ENCODE results near the gene BCAS2. TPM values are rescaled to one million over a fixed set of nuclear protein-coding genes. Genes with fewer than 3 reads are reported as not detected.

The BCAS2 gene
- total RNA-seq = 32.5 TPM
- long read RNA-seq, transcript BCAS2-201 (7 exons, 1,299 nt) = major isoform, 20 of 22 reads
- long read RNA-seq, partial matches to known transcripts = 1 of 22 reads
- long read RNA-seq, other reads (novel, unspliced or antisense) = 0 of 22 reads

DNA sequence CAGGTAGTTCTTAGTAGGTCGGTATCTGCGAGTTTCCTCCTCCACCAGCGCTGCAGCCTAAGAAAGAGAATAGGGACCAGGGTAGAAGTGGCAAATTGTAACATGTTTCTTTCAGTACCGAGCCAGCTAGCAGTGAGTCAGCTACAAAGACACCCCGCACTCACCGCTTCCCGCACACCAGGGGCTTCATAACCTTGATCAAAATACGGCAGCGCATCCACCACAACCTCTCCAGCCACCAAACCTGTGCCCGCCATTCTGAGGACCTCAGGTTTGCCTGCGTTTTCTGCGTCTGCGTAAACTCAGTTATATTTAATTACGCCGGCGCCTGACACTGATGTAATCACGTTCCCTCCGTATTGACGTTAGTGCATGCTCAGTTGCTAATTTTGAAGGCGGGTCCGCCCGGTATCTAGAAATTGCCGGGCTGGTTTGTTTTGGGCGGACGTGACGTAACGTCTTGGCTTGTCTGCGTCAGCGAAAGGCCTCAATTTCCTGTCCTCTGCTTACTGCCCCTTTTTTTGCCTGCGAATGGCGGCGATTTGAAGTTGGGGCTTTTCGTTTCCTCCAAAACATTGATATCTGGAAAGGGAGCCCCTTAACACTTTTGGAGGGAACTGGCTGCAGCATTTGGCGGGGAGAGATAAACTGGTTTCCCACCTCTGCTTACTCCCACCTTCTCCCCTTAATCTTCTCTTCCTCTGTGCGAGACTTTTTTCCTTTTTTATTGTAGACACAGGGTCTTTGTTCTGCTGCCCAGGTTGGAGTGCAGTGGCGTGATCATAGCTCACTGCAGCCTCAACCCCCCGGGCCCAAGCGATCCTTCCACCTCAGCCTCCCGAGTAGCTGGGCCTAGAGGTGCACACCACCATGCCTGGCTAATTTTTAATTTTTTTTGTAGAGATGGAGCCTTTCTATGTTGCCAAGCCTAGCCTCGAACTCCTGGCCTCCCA, at the start of gene BCAS2:
TSS of gene BCAS2 (minus strand) at position 281 of the 953 bp plus-strand sequence. CDS start at position 257, 24 bp downstream.
- intact Hi-C loops (cut with micrococcal nuclease) = no loop called here
- ATAC-seq (peak; percentile 99), DNase-seq (peak; percentile 95)

GRCh38 chr1:114627107-114627506, 45.7 kb upstream of the BCAS2 start:
- intact Hi-C loops (cut with micrococcal nuclease) = no loop called here
- DNase-seq = no peak
- no peak for ATAC-seq

GRCh38 chr1:114623364-114623763, 41.9 kb upstream of the BCAS2 start:
- intact Hi-C loops (cut with micrococcal nuclease) = no loop called here
- ATAC-seq = no peak
- no peak for DNase-seq

- no peak for ATAC-seq
- DNase-seq = no peak
- intact Hi-C loops (cut with micrococcal nuclease) = no loop called here
Measured at GRCh38 chr1:114620419-114620818, 39.0 kb upstream of the BCAS2 start.

GRCh38 chr1:114618606-114619005, 37.2 kb upstream of the BCAS2 start:
- DNase-seq (no peak), ATAC-seq (no peak)
- intact Hi-C loops (cut with micrococcal nuclease) = no loop called here

- DNase-seq (no peak), ATAC-seq (no peak)
- intact Hi-C loops (cut with micrococcal nuclease) = no loop called here
Measured at GRCh38 chr1:114610546-114611245, 29.3 kb upstream of the BCAS2 start.

DNA sequence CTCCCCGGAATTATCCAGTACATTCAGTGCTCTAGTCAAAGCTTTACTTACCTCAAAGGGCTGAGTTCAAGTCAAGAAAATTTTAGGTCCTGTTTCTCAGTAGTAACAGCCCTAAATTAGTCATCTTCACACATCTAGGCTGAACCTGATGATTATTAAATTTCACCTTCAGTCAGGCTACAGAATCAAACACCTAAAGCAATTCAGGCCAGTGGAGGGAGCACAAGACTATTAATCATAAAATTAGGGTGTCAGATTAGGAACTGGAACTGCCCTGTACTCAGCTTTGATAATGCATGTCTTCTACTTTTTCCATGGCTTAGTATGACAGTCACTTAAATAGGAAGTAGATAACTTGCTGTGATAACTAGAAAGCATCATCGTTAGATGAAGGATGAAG, 28.4 kb upstream of the BCAS2 start:
- ATAC-seq = no peak
- no peak for DNase-seq
- intact Hi-C loops (cut with micrococcal nuclease) = no loop called here

DNA sequence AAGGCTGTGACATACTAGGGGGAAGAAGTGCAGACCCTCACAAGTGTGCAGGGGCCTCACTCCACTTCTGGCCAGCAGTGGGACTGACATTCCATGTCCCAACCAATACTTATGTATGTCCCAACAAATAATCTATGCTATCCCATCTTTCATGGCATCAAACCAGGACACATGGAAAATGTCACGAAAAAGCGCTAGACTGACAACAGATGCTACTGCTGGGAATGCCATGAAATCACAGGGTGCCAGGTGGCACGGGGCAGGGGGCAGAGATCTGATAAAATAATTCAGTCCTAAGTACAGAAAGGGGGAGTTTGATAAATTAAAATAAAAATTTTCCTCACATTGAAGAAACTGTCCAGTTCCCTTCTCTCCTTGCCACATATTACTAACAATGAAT, 27.6 kb upstream of the BCAS2 start:
- no peak for ATAC-seq
- intact Hi-C loops (cut with micrococcal nuclease) = no loop called here
- no peak for DNase-seq

DNA sequence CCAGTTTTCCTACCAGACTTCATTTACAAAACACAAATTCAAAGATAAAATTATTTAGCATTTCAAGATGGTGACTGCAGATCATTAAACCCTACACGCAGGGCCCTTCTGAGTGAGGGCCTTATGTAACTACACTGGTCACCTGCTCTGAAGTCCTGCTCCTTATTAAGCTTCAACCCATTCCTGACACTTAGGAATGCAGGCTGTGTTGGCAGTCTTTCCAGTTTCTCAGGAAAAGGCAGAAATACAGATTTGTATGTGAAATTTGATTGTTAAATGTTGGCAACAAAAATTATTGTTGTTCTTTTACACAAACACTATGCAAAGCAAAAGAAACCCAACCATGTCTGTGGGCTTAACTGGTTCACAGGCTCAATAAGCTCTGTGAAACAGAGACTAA, 25.8 kb upstream of the BCAS2 start:
- intact Hi-C loops (cut with micrococcal nuclease) = no loop called here
- ATAC-seq (no peak), DNase-seq (no peak)

DNA sequence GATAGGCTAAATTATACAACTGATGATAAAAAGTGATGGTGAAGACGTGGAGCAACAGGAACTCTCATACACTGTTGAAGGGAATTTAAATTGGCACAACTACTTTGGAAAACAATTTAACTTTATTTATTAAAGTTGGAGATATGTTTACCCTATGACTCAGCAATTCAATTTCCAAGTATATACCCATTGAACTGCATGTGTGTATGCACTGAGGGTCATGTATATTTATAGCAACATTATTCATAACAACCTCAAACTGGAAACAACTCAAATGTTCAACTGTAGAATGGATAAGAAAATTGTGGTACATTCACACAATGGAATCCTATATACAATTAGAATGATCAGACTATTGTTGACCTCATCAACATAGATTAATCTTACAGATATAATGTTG, 16.5 kb upstream of the BCAS2 start:
- intact Hi-C loops (cut with micrococcal nuclease) = no loop called here
- no peak for ATAC-seq
- no peak for DNase-seq

DNA sequence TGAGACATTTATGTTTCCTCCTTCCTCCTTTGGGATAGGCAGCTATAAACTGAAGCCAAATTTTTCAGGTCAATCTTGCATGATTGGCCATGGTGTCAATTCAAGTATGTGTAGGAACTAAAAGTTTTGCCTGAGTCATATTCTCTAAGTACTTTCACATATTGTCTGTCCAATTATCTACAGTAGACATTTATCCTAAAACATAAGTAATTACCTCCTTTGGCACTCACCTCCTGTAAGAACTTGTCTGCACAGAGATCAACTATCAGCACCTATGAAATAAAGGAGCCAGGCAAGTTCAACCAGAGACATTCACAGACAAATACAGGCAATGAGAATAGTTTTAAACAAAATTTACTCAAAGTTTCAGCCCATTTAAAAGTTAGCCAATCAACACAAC, 14.2 kb upstream of the BCAS2 start:
- DNase-seq (no peak), ATAC-seq (no peak)
- intact Hi-C loops (cut with micrococcal nuclease) = no loop called here

- ATAC-seq = peak; percentile 74
- no peak for DNase-seq
- intact Hi-C loops (cut with micrococcal nuclease) = no loop called here
Measured at GRCh38 chr1:114594046-114594445, 12.6 kb upstream of the BCAS2 start.

- ATAC-seq (peak; percentile 46), DNase-seq (no peak)
- intact Hi-C loops (cut with micrococcal nuclease) = no loop called here
Measured at GRCh38 chr1:114589122-114589521, 7.7 kb upstream of the BCAS2 start.

GRCh38 chr1:114588196-114588689, 6.8 kb upstream of the BCAS2 start:
- peak; percentile 81 for ATAC-seq
- intact Hi-C loops (cut with micrococcal nuclease) = no loop called here

DNA sequence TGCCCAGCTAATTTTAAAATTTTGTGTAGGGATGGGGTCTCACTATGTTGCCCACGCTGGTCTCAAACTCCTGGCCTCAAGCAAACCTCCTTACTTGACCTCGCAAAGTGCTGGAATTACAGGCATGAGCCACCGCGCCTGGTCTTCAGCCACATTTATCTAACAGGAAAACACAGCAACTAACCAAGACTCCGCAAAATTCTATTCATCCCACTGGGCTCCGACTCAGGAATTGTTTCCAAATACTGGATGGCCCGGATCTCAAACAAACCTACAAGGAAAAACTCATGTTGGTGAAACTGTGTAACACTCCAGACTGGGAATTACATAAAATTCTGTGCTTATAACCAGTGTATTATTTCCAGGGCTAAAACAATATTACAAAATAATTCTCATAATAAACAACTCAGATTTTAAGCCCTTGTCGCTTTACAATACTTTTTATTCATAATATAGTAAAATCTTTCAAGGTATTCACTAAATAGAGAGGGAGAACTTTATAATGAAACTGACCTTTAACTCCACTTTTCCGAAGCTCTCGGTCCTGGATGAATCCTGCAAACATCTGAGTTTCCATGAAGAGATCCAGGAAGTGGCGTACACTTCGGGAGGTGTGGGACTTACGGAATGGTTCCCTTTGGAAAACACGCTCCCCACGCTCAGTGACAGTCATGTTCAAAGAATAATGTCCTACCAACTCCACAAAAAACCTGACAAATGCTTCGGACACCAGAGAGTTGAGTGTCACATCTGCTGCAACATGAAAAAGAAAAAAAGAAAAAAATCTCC, 6.0 kb upstream of the BCAS2 start:
- ATAC-seq = no peak
- intact Hi-C loops (cut with micrococcal nuclease) = no loop called here

More at GRCh38 chr1:114588196-114588689, 6.8 kb upstream of the BCAS2 start:
- DNase-seq = no peak

GRCh38 chr1:114586513-114587047, 5.2 kb upstream of the BCAS2 start:
- ATAC-seq (no peak), DNase-seq (no peak)
- intact Hi-C loops (cut with micrococcal nuclease) = no loop called here

More for the DNA sequence above, 6.0 kb upstream of the BCAS2 start:
- DNase-seq = no peak

GRCh38 chr1:114585231-114585630, 3.8 kb upstream of the BCAS2 start:
- DNase-seq (no peak), ATAC-seq (no peak)
- intact Hi-C loops (cut with micrococcal nuclease) = no loop called here

GRCh38 chr1:114574365-114574764, 7.0 kb downstream of the BCAS2 start:
- intact Hi-C loops (cut with micrococcal nuclease) = no loop called here
- ATAC-seq (no peak), DNase-seq (no peak)

DNA sequence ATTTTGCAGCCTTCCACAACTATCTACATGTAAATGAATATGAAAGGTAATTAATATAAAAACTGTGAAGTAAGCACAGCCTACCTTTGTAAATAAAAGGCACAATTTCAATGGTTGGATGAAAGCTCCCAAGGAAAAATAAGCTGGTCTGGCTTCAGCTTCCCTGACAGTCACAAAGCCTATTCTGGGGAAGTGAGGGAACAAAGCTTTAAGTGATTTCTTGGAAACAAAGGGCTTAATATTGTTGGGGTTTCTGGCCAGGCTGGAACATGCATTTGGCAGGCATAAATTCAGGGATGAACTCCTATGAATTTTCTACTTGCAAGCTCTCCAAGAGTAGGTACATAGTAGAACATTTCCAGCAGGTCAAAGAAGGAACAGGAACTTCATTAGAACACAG, 17.3 kb downstream of the BCAS2 start:
- DNase-seq (no peak), ATAC-seq (no peak)
- intact Hi-C loops (cut with micrococcal nuclease) = no loop called here
